Smooth muscle cell of the brain vasculature (primary cell): ENCODE data around the gene EPB41L4B.
"Not testable (repeated sequence)": the region's sequence is repeated elsewhere in the genome, so short reads cannot be mapped to it uniquely, and the experiment has no call there.

Source experiments
- DNase-seq: peaks from one replicate; pipeline ENCODE4 v3.0.0-alpha.2; 2012; ENCODE audit warnings: low read depth, low spot score

EPB41L4B gene

DNA sequence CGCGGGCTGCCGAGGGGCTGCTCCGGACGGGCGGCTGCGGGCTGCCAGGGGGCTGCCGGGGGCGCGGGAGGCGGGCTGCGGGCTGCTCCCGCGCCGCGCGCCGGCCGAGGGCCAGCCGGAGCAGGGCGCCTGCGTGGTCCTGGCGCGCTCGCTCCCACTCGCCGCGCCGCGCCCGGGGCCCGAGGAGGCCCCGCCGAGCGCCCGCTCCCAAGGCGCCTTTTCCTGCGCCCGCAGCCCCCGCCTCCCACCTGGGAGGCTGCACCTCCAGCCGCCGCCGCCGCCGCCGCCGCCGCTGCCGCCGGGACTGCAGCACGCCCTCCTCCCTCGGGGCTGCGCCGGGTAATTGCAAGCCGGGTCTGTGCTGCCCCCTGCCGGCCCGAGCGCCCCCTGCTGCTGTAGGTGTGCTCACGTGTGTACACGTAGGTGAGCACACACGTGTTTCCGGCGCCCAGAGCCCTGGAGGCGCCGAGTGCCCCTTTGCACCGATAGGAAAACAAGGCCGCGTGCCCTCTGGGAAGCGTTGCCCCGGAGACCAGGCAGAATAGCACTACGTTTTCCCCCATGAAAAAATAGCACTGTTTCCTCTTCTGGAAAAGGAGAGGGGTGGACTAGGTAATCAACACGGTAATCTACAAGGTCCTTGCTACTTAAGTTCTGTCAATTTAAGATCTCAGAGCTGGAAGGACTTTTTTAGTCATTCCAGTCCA is at the start of gene EPB41L4B:
Gene EPB41L4B, minus strand, starts transcription at position 318 of the 707 bp plus-strand sequence. CDS start 613 bp downstream, outside the sequence.
- DNase-seq: no peak

DNA sequence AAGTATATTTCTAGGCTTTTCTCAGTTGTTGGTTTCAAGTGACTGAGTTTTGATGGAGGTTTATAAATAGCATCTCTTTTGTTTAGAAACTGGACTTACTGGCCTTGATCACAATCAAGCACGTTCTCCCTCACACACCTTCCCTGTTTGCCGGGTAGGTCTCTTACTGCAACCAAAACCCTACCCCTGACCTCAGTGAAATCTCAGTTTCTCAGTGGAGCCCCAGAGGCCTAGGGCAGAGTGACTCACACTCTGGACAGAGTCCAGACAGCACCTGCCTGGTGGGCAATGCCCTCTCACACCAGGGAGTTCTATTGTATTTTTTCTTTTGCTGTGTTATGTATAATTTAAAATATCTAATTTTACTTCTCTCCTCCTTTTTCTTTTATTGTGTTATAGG is 48.4 kb upstream of the EPB41L4B start:
- DNase-seq: no peak

DNA sequence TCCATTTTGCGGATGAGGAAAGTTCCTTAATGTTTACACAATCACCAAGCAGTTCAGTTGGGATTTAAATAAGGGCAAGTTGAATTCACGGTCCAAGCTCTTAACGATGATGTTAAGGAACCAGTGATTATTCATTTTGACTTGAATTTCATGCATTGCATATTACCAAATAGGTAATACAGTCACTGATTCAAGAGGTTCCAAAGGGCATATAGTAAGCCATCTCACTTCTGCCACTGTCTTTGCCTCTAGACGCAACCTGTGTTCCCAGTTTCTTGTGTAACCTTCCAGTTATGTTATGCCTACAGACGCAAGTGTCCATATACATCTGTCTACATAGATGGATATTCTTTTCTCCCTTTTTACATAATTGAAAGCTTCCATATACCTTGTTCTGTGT is 39.9 kb upstream of the EPB41L4B start:
- DNase-seq: no peak

DNA sequence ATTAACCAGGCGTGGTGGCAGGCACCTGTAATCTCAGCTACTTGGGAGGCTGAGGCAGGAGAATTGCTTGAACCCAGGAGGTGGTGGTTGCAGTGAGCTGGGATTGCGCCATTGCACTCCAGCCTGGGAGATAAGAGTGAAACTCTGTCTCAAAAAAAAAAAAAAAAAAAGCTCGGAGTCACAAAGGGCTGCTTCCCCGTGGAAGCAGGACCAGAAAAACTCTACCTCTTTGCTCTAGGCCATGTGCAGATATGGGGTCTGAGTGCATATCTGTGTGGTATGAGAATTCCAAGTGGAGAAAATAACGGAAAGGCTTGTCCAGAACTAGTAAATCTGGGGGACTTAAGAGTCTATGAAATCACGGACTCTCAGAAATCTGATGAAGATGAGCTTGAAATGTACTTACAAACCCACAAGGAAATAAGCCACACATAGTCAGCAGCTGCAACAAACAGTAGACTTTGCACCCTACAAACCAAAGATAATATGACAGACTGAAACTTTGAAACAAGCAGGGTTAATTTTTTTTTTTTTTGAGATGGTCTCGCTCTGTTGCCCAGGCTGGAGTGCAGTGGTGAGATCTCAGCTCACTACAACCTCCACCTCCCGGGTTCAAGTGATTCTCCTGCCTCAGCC is 38.2 kb upstream of the EPB41L4B start:
- DNase-seq: not testable (repeated sequence)

DNA sequence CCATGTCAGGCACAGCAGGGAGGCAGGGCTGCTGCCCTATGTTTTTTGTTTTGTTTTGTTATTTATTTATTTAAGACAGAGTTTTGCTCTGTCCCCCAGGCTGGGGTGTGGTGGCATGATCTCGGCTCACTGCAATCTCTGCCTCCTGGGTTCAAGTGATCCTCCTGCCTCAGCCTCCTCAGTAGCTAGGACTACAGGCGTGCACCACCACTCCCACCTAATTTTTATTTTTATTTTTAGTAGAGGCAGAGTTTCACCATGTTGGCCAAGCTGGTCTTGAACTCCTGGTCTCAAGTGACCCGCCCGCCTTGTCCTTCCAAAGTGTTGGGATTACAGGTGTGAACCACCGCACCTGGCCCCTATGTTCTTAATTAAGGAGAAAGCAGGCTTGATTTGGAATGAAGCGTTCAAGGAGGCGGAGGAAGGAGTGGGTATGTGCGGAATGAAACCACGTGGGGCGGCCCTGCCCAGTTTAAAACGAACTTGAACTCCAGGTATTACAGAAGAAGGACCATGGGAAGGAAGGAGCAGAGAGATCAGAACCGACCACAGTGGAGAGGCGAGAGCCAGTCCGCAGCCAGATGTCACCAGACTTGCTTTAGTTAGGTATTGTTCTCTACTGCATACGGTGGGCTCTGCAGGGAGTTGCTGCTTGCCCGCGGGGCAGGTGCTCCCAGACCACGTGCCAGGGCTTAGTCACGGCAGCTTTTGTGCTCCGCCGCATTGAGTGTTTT is 34.9 kb upstream of the EPB41L4B start:
- no peak for DNase-seq

DNA sequence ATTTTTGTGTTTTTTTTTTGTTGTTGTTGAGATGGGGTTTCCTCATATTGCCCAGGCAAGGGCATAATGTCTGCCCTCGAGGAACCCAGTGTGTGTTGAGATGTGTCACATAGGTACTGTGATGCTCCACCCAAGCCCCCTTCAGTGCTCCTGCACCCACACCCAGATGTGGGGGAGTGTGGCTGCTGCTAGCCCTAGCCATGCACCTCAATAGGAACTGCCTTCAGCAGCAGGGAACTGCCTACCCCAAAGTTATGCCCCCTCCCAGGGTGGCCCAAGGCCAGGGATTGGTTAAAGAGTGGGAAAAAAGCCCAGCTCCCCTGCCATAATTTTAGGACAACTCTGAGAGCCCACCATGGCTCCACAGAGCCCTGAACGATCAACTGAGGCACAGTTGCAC is 33.3 kb upstream of the EPB41L4B start:
- DNase-seq: no peak

DNA sequence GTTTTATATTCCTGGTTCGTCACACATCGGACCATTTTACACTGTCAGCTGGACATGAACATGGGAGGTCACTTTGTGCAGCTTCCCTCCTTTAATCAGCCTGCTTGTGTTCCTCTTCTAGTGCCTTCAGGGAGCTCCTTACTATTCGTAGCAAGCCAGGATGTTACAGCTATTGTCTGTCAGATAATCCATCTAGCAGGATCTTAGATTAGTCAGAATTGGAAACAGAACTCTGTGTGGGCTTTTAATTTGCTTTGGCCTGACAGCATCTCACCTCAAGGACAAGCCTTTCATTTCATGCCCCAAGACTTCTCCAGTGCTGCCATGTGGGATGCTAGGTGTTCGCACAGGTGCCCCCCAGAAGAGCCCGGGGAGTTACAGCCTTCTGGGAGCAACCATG is 30.2 kb upstream of the EPB41L4B start:
- DNase-seq: no peak

DNA sequence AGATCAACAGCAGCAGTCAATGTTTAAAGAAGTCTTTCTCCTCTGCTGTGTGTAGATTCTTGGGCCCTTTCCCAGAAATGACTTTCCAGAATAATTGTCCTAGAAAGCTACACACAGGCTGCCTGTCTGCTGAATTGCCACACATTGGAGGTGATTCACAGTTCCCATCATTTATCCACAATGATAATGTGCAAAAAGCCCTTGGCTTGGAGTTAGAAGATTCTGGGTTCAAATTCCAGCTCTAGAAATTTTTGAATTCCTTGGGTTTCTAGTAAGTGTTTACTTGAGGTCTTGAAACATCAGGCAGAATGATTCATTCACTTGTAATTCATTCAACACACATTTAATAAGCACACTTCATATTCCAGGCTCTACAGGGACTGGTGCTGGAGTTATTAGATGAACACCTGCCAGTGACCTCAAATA is 28.6 kb upstream of the EPB41L4B start:
- no peak for DNase-seq

DNA sequence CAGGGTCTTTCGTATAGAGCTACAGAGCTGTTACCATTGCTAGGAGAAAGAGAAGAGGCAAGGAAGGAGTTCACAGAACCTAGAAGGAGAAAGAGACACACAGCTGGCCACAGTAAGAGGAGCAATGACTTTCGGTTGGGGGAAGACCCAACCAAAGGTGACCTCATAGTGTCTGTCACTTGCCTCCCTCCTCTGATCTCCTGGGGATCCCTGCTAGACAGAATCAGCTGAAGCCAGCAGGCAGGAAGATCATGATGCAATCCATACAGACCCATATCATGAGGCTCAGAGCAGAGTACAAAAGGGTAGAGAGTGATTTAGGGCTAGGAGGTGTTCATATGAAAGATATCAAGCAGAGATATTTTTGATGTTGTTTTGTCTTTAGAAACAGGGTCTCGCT is 26.0 kb upstream of the EPB41L4B start:
- DNase-seq: no peak

DNA sequence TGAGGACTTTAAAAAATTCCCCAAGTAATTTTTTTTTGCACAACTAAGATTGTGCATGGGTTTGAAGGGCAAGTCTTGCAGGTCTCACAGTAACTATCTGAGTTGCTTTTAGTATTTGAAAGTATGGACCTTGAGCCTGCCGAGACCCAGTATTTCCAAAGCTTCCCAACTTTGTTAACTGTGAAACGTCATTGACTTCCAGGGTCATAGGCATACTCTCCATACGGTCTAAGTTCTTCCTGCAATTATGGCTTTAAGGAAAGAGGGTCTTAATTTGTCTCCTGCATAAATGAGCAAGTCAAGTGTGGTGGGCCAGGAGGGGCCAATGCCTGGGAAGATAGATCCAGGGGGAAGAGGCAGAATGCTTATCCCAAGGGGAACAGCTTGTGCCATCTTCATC is 24.0 kb upstream of the EPB41L4B start:
- no peak for DNase-seq

DNA sequence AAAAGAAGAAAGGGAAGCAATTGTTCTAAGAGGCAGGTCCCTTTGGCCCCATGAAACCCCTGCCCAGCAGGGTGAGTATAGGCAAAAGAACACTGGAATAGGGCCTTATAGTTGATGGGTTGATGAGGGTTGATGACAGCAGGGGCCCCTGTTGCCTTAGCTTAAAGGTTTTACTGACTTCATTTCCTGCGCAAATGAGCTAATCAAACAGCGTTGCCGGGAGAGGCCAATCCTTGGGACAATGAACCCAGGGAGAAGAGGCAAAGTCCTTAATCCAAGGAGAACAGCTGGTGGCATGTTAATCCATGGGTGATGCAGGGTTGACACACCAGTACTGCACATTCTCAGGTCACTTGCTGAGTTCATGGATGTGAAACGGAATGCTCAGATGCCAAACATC is 22.0 kb upstream of the EPB41L4B start:
- DNase-seq: no peak

DNA sequence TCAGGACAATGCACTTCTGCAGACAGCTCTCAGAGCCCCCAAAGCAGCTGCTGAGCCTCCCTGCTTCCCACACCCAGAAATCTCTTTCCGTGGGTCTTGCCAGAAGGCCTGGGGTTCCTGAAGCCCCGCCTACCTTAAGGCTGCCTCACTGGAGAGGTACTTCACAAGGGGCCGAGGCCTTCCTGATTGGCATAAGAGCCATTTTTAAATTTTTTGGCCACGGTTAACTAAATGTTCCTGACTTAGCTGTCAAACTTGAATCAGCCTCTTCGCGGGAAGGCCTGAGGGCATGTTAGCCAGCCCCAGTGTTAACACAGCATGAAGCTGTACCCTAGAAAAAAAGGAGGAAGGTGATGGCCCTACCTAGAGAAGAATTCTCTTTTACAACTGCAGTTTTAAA is 20.7 kb upstream of the EPB41L4B start:
- no peak for DNase-seq

DNA sequence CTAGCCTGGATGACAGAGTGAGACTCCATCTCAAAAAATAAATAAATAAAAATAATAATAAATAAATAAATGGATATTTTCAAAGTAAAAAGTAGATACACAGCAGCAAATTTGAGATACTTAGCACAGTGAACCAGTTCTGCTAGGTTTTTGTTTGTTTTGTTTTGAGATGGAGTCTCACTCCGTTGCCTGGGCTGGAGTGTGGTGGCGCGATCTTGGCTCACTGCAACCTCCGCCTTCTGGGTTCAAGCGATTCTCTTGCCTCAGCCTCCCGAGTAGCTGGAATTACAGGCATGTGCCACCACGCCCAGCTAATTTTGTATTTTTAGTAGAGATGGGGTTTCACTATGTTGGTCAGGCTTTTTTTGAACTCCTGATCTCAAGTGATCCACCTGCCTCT is 20.1 kb upstream of the EPB41L4B start:
- DNase-seq: not testable (repeated sequence)

DNA sequence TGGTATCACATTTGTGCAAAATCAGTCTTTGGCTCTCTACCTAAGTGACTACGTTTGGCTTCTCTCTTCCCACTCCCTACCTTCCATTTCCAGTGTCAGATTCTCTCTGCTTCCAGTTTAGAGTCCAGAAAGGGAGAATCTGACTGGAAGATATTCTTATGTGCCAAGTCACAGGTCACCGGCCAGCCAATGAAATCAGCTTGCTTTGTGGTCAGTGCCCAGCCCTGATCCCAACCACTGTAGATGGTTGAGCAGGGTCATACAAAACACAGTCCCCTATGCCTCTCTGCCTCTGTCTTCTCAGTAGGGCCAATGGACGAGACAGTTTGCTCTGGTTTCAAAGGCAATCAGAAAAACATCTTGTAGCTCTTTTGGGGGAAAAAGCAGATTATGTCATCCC is 15.6 kb upstream of the EPB41L4B start:
- DNase-seq: no peak

DNA sequence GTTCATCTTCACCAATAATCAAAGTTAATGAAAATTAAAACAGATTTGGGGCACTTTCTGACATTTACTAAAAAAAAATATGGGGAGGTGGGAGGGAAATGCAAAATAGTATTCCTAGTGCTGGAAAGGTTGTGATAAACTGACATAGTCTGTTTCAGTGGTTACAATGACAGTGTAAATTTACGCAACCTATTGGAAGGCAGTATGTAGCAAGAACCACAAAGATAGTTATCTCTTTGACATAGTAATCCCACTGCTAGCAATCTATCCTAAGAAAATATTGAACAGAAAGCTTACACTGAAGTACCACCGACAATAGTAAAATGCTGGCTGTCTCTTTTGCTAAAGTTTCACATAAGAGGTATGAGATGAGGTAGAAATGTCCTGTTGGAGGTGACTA is 15.1 kb upstream of the EPB41L4B start:
- no peak for DNase-seq

DNA sequence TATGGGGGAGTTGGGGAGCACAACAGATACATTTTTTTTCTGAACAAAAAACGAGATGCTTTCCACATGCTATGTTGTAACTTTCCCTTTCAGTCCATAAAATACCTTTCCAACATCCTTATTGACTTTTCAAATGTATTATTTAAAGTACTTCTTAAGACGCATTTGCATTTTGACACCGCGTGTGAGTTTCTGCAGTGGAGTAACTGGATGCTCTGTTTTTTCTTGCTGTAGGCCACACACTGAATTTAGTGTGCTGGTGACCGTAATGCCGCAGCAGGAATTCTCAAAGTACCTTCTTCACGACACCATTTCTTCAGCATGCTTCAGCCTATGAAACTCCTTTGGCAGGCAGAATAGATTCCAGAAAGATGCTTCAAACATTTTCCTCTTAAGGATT is 14.3 kb upstream of the EPB41L4B start:
- DNase-seq: no peak

DNA sequence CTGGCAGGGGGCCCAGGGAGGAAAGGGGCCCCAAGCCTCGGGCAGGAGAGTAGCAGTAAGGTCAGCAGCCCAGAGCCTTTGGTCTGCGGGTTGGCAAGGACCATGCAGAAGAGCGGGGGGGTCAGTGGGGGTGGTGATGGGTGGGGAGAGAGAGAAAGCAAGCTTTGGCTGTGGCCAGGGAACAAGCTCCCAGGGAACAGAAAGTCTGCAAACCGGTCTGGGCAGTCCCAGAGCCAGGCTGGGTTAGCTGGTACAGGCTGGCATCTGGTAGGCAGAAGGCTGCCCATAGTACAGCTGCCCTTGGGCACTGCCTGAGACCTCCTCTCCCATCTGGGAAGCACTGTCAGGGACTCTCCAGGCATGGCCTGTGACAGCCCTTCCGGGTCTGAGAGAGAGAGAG is 10.5 kb upstream of the EPB41L4B start:
- DNase-seq: no peak

DNA sequence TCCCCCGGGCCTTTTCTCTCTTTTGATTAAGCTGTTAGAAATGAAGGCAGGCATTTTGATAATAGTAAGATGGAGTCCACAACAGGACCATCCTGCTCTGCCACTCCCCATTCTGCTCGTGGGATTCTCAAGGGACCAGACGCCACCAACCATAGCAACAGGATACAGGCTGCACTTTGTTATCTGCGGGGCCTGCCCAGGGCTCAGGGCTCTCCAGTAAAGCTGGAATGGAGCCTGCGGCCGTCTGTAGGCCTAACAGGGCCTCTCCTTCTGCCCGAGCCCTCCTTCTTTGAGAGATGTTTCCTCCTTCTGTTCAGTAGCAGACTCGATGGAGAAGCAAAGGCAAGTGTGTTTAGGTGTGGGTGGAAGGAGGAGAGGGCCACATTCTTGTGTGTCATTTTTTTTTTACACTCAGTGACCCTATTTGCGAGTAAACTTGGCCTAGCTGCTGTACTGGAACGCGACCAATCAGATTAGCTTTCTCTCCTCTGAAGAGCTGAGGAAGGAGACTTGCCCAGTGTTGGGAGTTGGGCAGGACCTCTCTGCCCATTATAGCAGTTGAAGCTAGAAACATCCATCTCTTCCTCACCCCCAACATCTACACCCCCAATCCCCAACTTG is 8.9 kb upstream of the EPB41L4B start:
- no peak for DNase-seq

DNA sequence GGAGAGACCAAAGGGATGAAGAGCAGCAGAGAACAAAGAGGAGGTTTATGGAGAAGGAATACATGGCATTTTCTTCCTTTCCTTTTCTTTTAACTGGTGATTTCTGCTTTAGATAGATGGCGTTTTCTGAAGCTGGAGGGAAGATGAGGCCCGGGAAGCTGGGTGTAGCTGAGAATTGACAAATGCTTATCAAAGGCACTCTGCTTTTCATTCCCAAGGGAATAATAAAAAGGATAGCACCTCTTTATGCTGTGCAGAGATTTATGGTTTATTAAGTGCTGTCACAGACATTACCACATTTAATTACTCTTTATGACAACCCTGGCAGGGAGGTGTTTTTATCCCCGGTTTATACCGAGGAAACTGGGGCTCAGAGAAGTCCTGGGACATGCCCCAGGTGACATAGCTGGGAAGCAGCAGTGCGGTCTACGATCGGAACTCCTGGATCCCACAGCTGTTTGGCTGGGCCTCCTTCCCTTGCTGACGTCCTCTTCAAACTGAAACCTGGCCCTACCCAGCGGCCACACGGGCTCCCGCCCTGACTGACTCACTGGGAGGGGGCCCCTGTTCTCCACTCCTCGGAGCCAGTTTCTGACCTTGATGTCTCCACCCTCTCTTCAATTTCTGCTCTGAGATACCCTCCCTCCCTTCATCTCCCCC is 8.2 kb upstream of the EPB41L4B start:
- DNase-seq: no peak

DNA sequence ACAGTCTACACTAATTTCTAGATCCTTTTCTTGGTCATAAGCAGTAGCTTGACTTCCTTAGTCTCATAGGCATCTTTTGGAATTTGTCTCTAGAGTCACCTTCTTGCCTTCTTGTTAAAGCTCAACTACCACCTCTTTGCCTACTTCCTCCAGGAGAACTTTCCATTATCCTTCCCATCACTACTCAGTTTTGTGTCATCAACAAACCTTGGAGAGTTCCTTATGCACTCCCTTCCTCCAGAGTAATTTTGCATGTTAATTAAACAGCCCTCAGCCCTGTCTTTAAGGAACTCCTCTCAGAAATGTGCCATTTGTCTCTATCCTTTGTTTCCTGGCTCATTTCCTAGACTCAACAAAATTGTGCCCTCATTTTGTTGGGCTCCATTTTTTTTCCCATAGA is 4.2 kb upstream of the EPB41L4B start:
- DNase-seq: no peak

DNA sequence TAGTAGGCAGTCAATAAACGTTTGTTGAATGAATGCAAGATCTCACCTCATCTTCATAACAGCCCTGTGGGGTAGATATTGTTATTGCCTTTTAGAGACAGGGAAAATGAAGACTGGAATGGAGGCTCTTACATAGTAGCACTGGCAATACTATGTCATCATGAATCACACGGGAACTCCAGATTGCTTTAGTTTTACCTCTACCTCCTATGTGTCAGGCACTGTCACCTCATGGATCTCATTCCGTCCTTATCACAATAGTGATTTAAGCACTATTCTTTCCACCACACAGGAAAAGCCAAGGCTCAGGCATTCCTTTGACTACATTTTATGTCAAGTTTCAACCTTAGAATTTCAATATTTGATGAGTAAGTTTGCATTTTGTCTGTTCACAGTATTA is 2.9 kb upstream of the EPB41L4B start:
- DNase-seq: no peak

DNA sequence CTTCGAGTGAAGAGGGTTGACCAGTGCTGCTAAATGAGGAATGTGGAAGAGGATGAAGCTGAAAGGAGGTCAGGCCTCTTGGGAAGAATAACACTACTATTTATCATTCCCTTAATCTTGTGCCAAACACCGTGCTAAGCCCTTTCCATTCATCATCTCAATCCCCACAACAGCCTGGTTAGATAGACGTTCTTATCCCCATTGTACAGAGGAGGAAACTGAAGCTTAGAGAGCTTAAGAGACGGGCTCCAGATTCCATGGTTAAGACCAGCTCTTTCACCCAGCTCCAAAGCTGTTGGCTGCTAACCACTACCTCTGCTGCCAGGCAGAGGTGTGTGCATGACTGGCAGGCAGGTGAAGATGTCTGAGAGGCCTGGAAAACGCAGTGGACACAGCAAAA is 868 bp upstream of the EPB41L4B start:
- DNase-seq: no peak
